Right lobe of liver (tissue), 4 donors: ENCODE results near the gene ABHD12B.

ENCODE experiments used
- POLR2A ChIP-seq: fragments of 450-650 bp; IDR thresholded peaks from one replicate; pipeline ENCODE4 v1.6.1; 2017; ENCODE audit warnings: antibody characterized with exemption, mild to moderate bottlenecking
- TF ChIP-seq, protein P1 (sequence below), 4 donors: fragments of 200-600 bp in 3 of 4; fragments of 450-650 bp in 1 of 4; IDR thresholded peaks; one replicate each; pipeline versions ENCODE4 v1.5.1 to v1.8.0; 2016 to 2022; ENCODE audit warnings: antibody characterized with exemption in 4 of 4, mild to moderate bottlenecking in 2 of 4
- donor health status: DM: no; HTN: no; CAD: no.
- donor health status: DM: no; HTN: no; CAD: no.
- donor health status: DM: no; HTN: yes; CAD: no.

- TF ChIP-seq, protein P1, sequence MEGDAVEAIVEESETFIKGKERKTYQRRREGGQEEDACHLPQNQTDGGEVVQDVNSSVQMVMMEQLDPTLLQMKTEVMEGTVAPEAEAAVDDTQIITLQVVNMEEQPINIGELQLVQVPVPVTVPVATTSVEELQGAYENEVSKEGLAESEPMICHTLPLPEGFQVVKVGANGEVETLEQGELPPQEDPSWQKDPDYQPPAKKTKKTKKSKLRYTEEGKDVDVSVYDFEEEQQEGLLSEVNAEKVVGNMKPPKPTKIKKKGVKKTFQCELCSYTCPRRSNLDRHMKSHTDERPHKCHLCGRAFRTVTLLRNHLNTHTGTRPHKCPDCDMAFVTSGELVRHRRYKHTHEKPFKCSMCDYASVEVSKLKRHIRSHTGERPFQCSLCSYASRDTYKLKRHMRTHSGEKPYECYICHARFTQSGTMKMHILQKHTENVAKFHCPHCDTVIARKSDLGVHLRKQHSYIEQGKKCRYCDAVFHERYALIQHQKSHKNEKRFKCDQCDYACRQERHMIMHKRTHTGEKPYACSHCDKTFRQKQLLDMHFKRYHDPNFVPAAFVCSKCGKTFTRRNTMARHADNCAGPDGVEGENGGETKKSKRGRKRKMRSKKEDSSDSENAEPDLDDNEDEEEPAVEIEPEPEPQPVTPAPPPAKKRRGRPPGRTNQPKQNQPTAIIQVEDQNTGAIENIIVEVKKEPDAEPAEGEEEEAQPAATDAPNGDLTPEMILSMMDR (IDR thresholded peaks at IDR 0.05) = no peak
- TF ChIP-seq POLR2A = no peak
Measured at GRCh38 chr14:50951032-50951431, 79.2 kb downstream of the ABHD12B start.
